ENCODE data around the gene CALCB. TPM values are rescaled to one million over a fixed set of nuclear protein-coding genes. Genes with fewer than 3 reads are reported as not detected.

CALCB gene
- total RNA-seq, 1 donor from 2014 or later, result 0.62 TPM

DNA sequence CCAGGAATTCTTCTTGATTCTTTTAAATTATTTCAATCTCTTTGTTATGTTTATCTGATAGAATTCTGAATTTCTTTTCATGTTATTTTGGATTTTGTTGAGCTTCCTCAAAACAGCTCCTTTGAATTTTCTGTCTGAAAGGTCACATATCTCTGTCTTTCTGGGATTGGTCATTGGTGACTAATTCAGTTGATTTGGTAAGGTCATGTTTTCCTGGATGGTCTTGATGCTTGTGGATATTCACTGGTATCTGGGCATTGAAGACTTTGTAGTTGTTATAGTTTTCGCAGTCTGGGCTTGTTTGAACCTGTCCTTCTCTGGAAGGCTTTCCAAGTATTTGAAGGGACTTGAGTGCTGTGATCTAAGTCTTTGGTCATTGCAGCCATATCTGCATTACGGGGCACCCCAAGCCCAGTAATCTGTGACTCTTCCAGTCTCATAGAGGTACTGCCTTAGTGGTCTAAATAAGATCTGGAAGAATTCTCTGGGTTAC is 22.4 kb downstream of the CALCB start:
- Mint-ChIP-seq H3K9me3 (no peaks in the 10 kb centered on the region), H3K36me3 (no peaks in the 10 kb centered on the region), H3K4me3 (no peak overlapping the region), H3K27me3 (ENCODE audit: insufficient read depth, low read depth) (no peaks in the 10 kb centered on the region), H3K27ac (no peak overlapping the region), H3K4me1 (no peaks in the 10 kb centered on the region)
- TF ChIP-seq EZH2phosphoT487 (IDR thresholded peaks at IDR 0.05) (no peak), EZH2 (IDR thresholded peaks at IDR 0.05) (no peak)
- TF ChIP-seq, protein P1, sequence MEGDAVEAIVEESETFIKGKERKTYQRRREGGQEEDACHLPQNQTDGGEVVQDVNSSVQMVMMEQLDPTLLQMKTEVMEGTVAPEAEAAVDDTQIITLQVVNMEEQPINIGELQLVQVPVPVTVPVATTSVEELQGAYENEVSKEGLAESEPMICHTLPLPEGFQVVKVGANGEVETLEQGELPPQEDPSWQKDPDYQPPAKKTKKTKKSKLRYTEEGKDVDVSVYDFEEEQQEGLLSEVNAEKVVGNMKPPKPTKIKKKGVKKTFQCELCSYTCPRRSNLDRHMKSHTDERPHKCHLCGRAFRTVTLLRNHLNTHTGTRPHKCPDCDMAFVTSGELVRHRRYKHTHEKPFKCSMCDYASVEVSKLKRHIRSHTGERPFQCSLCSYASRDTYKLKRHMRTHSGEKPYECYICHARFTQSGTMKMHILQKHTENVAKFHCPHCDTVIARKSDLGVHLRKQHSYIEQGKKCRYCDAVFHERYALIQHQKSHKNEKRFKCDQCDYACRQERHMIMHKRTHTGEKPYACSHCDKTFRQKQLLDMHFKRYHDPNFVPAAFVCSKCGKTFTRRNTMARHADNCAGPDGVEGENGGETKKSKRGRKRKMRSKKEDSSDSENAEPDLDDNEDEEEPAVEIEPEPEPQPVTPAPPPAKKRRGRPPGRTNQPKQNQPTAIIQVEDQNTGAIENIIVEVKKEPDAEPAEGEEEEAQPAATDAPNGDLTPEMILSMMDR (IDR thresholded peaks at IDR 0.05), result no peak
- Histone ChIP-seq H2AFZ (replicated peaks) (no peak overlapping the region), H3K27ac (no peak overlapping the region), H3K36me3 (no peaks in the 10 kb centered on the region), H3K4me2 (no peak overlapping the region), H3F3A (ENCODE audit: low read depth) (no peaks in the 10 kb centered on the region), H4K20me1 (ENCODE audit: low read depth) (no peaks in the 10 kb centered on the region), H3K4me1 (no peaks in the 10 kb centered on the region), H3K4me3 (no peak overlapping the region), H3K9ac (no peak overlapping the region), H3K9me3 (ENCODE audit: low read depth) (no peaks in the 10 kb centered on the region), H3K27me3 (no peaks in the 10 kb centered on the region), H3K79me2 (ENCODE audit: low read depth) (no peaks in the 10 kb centered on the region)
- DNase-seq (ENCODE audit: low spot score), result no peak

DNA sequence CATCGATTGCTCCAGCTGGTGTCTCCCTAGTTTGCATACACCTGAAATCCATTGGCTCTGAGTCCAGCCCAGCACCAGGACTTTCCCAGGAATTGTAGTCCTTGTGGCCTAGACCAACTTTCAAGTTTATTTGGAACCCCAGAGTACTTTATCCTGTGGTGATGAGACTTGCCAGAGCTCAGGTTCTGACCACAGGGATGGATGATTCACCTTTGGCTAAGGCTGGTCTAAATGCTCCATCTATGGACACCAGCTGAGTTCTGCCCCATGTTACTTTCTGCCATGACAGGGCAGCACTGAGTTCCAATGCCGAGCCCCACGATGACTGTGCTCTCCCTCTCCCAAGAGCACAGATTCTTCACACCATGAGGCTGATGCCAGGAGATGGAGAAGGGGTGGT is 24.0 kb downstream of the CALCB start:
- Histone ChIP-seq H3K9me3 (ENCODE audit: low read depth) (no peaks in the 10 kb centered on the region), H3K4me3 (no peak overlapping the region), H3F3A (ENCODE audit: low read depth) (no peaks in the 10 kb centered on the region), H4K20me1 (ENCODE audit: low read depth) (no peaks in the 10 kb centered on the region), H3K27me3 (peaks cover 5% of the 10 kb centered on the region), H3K9ac (no peak overlapping the region), H3K27ac (no peak overlapping the region), H3K4me1 (no peaks in the 10 kb centered on the region), H2AFZ (replicated peaks) (no peak overlapping the region), H3K4me2 (no peak overlapping the region), H3K79me2 (ENCODE audit: low read depth) (no peaks in the 10 kb centered on the region), H3K36me3 (no peaks in the 10 kb centered on the region)
- Mint-ChIP-seq H3K4me3 (no peak overlapping the region), H3K9me3 (peaks cover under 1% of the 10 kb centered on the region), H3K27me3 (ENCODE audit: insufficient read depth, low read depth) (no peaks in the 10 kb centered on the region), H3K27ac (no peak overlapping the region), H3K36me3 (no peaks in the 10 kb centered on the region), H3K4me1 (no peaks in the 10 kb centered on the region)
- TF ChIP-seq, protein P1 (IDR thresholded peaks at IDR 0.05), result no peak
- no peak for TF ChIP-seq EZH2phosphoT487 (IDR thresholded peaks at IDR 0.05)
- no peak for TF ChIP-seq EZH2 (IDR thresholded peaks at IDR 0.05)
- DNase-seq (ENCODE audit: low spot score), result no peak

DNA sequence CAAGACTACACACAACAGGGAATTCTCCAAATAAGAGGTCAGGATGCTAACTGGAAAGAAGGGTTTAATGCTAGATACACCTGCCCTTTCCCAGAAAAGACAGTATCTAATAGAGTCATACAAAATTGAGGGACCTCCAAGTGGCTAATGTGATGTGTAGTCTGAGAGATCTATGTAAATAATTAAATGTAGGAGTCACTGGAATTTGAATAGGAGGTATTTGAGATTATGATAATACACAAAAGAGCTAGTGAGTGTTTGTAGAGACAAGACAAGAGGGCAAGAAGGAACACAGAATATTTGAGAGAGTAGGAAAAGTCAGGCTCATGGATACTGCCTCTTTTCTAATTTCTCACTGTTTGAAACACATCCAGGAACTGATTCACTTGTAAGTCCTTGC is 25.9 kb downstream of the CALCB start:
- H3K27me3 ChIP-seq, result peaks cover 5% of the 10 kb centered on the region
- no peaks in the 10 kb centered on the region for H3F3A ChIP-seq (ENCODE audit: low read depth)
- H3K79me2 ChIP-seq (ENCODE audit: low read depth), result no peaks in the 10 kb centered on the region
- H3K27me3 Mint-ChIP-seq (ENCODE audit: insufficient read depth, low read depth), result peaks cover 5% of the 10 kb centered on the region
- no peak for DNase-seq (ENCODE audit: low spot score)
- H3K4me3 Mint-ChIP-seq, result no peak overlapping the region
- no peak overlapping the region for H3K9ac ChIP-seq
- no peaks in the 10 kb centered on the region for H3K9me3 ChIP-seq (ENCODE audit: low read depth)
- H3K36me3 ChIP-seq, result no peaks in the 10 kb centered on the region
- peaks cover 13% of the 10 kb centered on the region for H3K9me3 Mint-ChIP-seq
- no peaks in the 10 kb centered on the region for H4K20me1 ChIP-seq (ENCODE audit: low read depth)
- no peaks in the 10 kb centered on the region for H3K4me1 ChIP-seq
- H3K4me1 Mint-ChIP-seq, result no peaks in the 10 kb centered on the region
- H3K27ac ChIP-seq, result no peak overlapping the region
- no peak overlapping the region for H3K4me3 ChIP-seq
- H2AFZ ChIP-seq (replicated peaks), result no peak overlapping the region
- H3K4me2 ChIP-seq, result no peak overlapping the region
- H3K27ac Mint-ChIP-seq, result no peak overlapping the region
- H3K36me3 Mint-ChIP-seq, result no peaks in the 10 kb centered on the region
- TF ChIP-seq EZH2phosphoT487 (IDR thresholded peaks at IDR 0.05) (no peak), EZH2 (IDR thresholded peaks at IDR 0.05) (no peak)
- TF ChIP-seq, protein P1 (IDR thresholded peaks at IDR 0.05), result no peak

Measured in neural progenitor cell (in vitro differentiated cells).